C4-2B (cell line): ENCODE data around the gene ZDHHC14.

Experiments
- H3K27ac ChIP-seq: fragments of 450-650 bp; 2 replicates; pipeline ENCODE4 v1.5.1; 2017
- CTCF ChIP-seq: fragments of 450-650 bp; conservative IDR thresholded peaks from 2 replicates; pipeline ENCODE4 v1.5.1; 2017; ENCODE audit warnings: mild to moderate bottlenecking
- ZFX ChIP-seq: fragments of 450-650 bp; IDR thresholded peaks from 2 replicates; pipeline ENCODE4 v1.6.1; 2017

Gene ZDHHC14

GRCh38 chr6:157370755-157371154, 10.2 kb upstream of the ZDHHC14 start:
- no peak for TF ChIP-seq ZFX
- TF ChIP-seq CTCF, result no peak
- H3K27ac ChIP-seq, result no peak overlapping the region

- TF ChIP-seq CTCF, result no peak
- no peak for TF ChIP-seq ZFX
- H3K27ac ChIP-seq, result no peak overlapping the region
Measured at GRCh38 chr6:157372501-157373280, 8.3 kb upstream of the ZDHHC14 start.

GRCh38 chr6:157374889-157375443, 6.0 kb upstream of the ZDHHC14 start:
- TF ChIP-seq ZFX, result no peak
- TF ChIP-seq CTCF, result no peak
- no peak overlapping the region for H3K27ac ChIP-seq

GRCh38 chr6:157376241-157376640, 4.7 kb upstream of the ZDHHC14 start:
- TF ChIP-seq ZFX, result no peak
- no peak for TF ChIP-seq CTCF
- H3K27ac ChIP-seq, result no peak overlapping the region

- TF ChIP-seq CTCF (no peak), ZFX (no peak)
- H3K27ac ChIP-seq, result no peak overlapping the region
Measured at GRCh38 chr6:157376706-157377230, 4.2 kb upstream of the ZDHHC14 start.

- no peak for TF ChIP-seq CTCF
- no peak for TF ChIP-seq ZFX
- H3K27ac ChIP-seq, result peak overlapping the region; percentile 88
Measured at GRCh38 chr6:157379656-157380457, 1.1 kb upstream of the ZDHHC14 start.

GRCh38 chr6:157380458-157380778, 572 bp upstream of the ZDHHC14 start:
- H3K27ac ChIP-seq, result peak overlapping the region; percentile 88
- TF ChIP-seq ZFX (peak; percentile 40; the same call in 1 of the 2 replicates), CTCF (no peak)
